NCI-H748 treated with DMSO at 0.1 percent for 48 hours (cell line): ENCODE results near the gene TDRD3.

Experiments
- DNase-seq: peaks from one replicate; lab custom pipeline; 2025; lab: John Stamatoyannopoulos, UW

The TDRD3 gene

GRCh38 chr13:60575142-60575541, 178.1 kb downstream of the TDRD3 start:
- DNase-seq: no peak

GRCh38 chr13:60577761-60578160, 180.7 kb downstream of the TDRD3 start:
- no peak for DNase-seq

- DNase-seq: no peak
Observed at GRCh38 chr13:60583196-60583888, 186.3 kb downstream of the TDRD3 start.

GRCh38 chr13:60583911-60584753, 187.1 kb downstream of the TDRD3 start:
- no peak for DNase-seq

GRCh38 chr13:60584976-60585375, 188.0 kb downstream of the TDRD3 start:
- no peak for DNase-seq

- DNase-seq: no peak
Observed at GRCh38 chr13:60590800-60591747, 194.1 kb downstream of the TDRD3 start.

- DNase-seq: no peak
Observed at GRCh38 chr13:60603049-60603448, 206.0 kb downstream of the TDRD3 start.

GRCh38 chr13:60604058-60604457, 207.0 kb downstream of the TDRD3 start:
- DNase-seq: no peak

- no peak for DNase-seq
Observed at GRCh38 chr13:60608954-60609353, 211.9 kb downstream of the TDRD3 start.

GRCh38 chr13:60611523-60611922, 214.5 kb downstream of the TDRD3 start:
- DNase-seq: no peak

- DNase-seq: no peak
Observed at GRCh38 chr13:60612593-60612992, 215.6 kb downstream of the TDRD3 start.

- DNase-seq: no peak
Observed at GRCh38 chr13:60613080-60613479, 216.1 kb downstream of the TDRD3 start.

GRCh38 chr13:60617991-60618733, 221.1 kb downstream of the TDRD3 start:
- DNase-seq: no peak

- DNase-seq: no peak
Observed at GRCh38 chr13:60619461-60619860, 222.4 kb downstream of the TDRD3 start.

- no peak for DNase-seq
Observed at GRCh38 chr13:60620611-60621395, 223.8 kb downstream of the TDRD3 start.

GRCh38 chr13:60623151-60623550, 226.1 kb downstream of the TDRD3 start:
- DNase-seq: no peak
